Natural killer cell (primary cell): ENCODE results near the gene ZAP70. TPM values are rescaled to one million over a fixed set of nuclear protein-coding genes. Genes with fewer than 3 reads are reported as not detected.
A peak's percentile ranks its signal among the peaks of the same experiment; 100 is the strongest.

Experiments
- ATAC-seq, 3 donors: fragments of 150-1000 bp in 2 of 3; fragments of 200-7000 bp in 1 of 3; cut with Tn5 transposase; 1 replicate in 1 of 3; 2 replicates in 2 of 3; pipeline ENCODE4 v1.10.0; 2021; ENCODE audit warnings: mild to moderate bottlenecking in 2 of 3, moderate library complexity in 2 of 3
- DNase-seq, 2 donors: peaks; one replicate each; pipeline versions ENCODE4 v3.0.0 to v3.0.0-alpha.2; 2013 to 2021; ENCODE audit warnings: mixed read lengths in 1 of 2
- H3K27ac ChIP-seq: one replicate; pipeline ENCODE4 v1.5.1; 2013; ENCODE audit warnings: mild to moderate bottlenecking, low read length
- H3K27me3 ChIP-seq: one replicate; pipeline ENCODE4 v1.6.1; 2013; ENCODE audit warnings: low read length; ENCODE audit not compliant: control insufficient read depth, insufficient read depth
- H3K36me3 ChIP-seq: one replicate; pipeline ENCODE4 v1.6.1; 2013; ENCODE audit warnings: low read length; ENCODE audit not compliant: control insufficient read depth, insufficient read depth
- H3K4me1 ChIP-seq: one replicate; pipeline ENCODE4 v1.6.1; 2013; ENCODE audit warnings: low read length; ENCODE audit not compliant: control insufficient read depth, insufficient read depth
- H3K4me3 ChIP-seq: one replicate; pipeline ENCODE4 v1.5.1; 2013; ENCODE audit warnings: low read length
- H3K9me3 ChIP-seq: one replicate; pipeline ENCODE4 v1.6.1; 2013; ENCODE audit warnings: low read length; ENCODE audit not compliant: control insufficient read depth, insufficient read depth
- H3K27ac Mint-ChIP-seq, 2 donors: one replicate each; pipeline ENCODE4 v1.8.0; 2022; ENCODE audit warnings: mild to moderate bottlenecking in 2 of 2, mixed read lengths in 2 of 2, moderate library complexity in 1 of 2
- H3K27me3 Mint-ChIP-seq, 2 donors: one replicate each; pipeline ENCODE4 v1.8.0; 2022; ENCODE audit warnings: low read depth in 2 of 2, mixed read lengths in 2 of 2
- H3K36me3 Mint-ChIP-seq: one replicate; pipeline ENCODE4 v1.8.0; 2022; ENCODE audit warnings: mixed read lengths
- H3K4me1 Mint-ChIP-seq, 2 donors: one replicate each; pipeline ENCODE4 v1.8.0; 2022; ENCODE audit warnings: mixed read lengths in 2 of 2
- H3K4me3 Mint-ChIP-seq: one replicate; pipeline ENCODE4 v1.8.0; 2022; ENCODE audit warnings: mild to moderate bottlenecking, moderate library complexity, mixed read lengths
- H3K9me3 Mint-ChIP-seq, 2 donors: one replicate each; pipeline ENCODE4 v1.8.0; 2022; ENCODE audit warnings: mixed read lengths in 2 of 2
- CTCF ChIP-seq: fragments of 200-600 bp; IDR thresholded peaks from one replicate; pipeline ENCODE4 v1.8.0; 2022; ENCODE audit warnings: antibody characterized with exemption
- WGBS: methylation state at CpG from one replicate; pipeline ENCODE4 v1.1.7; 2013; ENCODE audit warnings: missing lambda C conversion rate; ENCODE audit not compliant: insufficient coverage; 5-methylcytosine and 5-hydroxymethylcytosine counted together
- intact Hi-C: fragments of 100-400 bp; cut with micrococcal nuclease; formaldehyde crosslinking; loops from one replicate; pipeline ENCODE4 v1.14.2; 2022
- total RNA-seq, 4 donors: library from RNA; stranded (reverse); fragments of 120-200 nt in 1 of 4; gene quantifications; one replicate each; pipeline versions ENCODE4 v1.2.3 to v1.2.4, GENCODE V29; 2013 to 2022

Gene ZAP70
- total RNA-seq, 3 donors from 2014 or later (not counting 1 experiment from before 2014, with no cell fraction given): 883 to 1,008 (median 954) TPM

- no peak overlapping the region for H3K4me3 Mint-ChIP-seq
- no peaks in the 10 kb centered on the region for H3K27me3 Mint-ChIP-seq
- no peaks in the 10 kb centered on the region for H3K9me3 Mint-ChIP-seq
- ATAC-seq (no peak), DNase-seq (no peak)
- H3K36me3 Mint-ChIP-seq: no peaks in the 10 kb centered on the region
- H3K4me1 Mint-ChIP-seq: peaks cover 25 to 30% of the 10 kb centered on the region in 2 donors
- Histone ChIP-seq H3K4me1 (peaks cover 28% of the 10 kb centered on the region), H3K36me3 (peaks cover 39% of the 10 kb centered on the region), H3K27ac (no peak overlapping the region), H3K27me3 (no peaks in the 10 kb centered on the region), H3K9me3 (no peaks in the 10 kb centered on the region), H3K4me3 (no peak overlapping the region)
- H3K27ac Mint-ChIP-seq: no peak overlapping the region
- WGBS: 94% methylated on average over 18 of the region's 18 CpGs
- intact Hi-C loops: no loop called here
- TF ChIP-seq CTCF: no peak
These were observed 43.7 kb downstream of the ZAP70 start for GRCh38 chr2:97757062-97757461.

DNA sequence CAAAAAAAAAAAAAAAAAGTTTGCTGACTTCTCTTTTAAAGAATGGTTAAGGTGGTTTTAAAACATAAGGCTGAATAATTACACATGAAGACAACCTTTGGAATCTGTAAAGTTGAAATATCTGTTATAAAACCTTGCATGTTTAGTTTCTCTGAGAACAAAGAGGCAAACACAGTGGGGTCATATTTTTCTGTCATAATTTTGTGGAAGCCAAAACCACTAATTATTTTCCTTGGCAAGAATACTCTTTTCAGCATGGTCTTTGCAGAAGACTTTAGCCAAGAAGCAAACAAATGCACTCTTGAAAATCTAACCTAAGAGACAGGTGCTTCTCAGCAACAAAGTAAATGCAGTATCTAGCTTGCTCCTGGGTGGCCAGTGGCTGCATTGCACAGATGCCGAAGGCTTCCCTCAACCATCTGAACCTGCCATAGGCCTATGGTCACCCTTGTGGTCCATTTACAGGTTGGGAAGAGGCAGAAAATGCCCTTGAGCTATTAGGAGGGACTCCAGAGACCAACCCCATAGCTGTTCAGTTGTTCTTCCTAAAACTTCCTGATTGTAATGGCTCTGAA lies 44.8 kb downstream of the ZAP70 start:
- ATAC-seq: no peak
- 100% methylated on average over 1 of the region's 1 CpG for WGBS
- no peaks in the 10 kb centered on the region for H3K9me3 Mint-ChIP-seq
- no peaks in the 10 kb centered on the region for H3K27me3 Mint-ChIP-seq
- Histone ChIP-seq H3K4me3 (no peak overlapping the region), H3K27me3 (no peaks in the 10 kb centered on the region), H3K36me3 (peaks cover 39% of the 10 kb centered on the region), H3K4me1 (peaks cover 40% of the 10 kb centered on the region), H3K27ac (no peak overlapping the region), H3K9me3 (no peaks in the 10 kb centered on the region)
- peaks cover 32 to 35% of the 10 kb centered on the region in 2 donors for H3K4me1 Mint-ChIP-seq
- H3K36me3 Mint-ChIP-seq: no peaks in the 10 kb centered on the region
- H3K4me3 Mint-ChIP-seq: no peak overlapping the region
- H3K27ac Mint-ChIP-seq: peak overlapping the region in 1 of 2 donors; percentile 40
- intact Hi-C loops: no loop called here
- no peak for DNase-seq
- no peak for TF ChIP-seq CTCF

DNA sequence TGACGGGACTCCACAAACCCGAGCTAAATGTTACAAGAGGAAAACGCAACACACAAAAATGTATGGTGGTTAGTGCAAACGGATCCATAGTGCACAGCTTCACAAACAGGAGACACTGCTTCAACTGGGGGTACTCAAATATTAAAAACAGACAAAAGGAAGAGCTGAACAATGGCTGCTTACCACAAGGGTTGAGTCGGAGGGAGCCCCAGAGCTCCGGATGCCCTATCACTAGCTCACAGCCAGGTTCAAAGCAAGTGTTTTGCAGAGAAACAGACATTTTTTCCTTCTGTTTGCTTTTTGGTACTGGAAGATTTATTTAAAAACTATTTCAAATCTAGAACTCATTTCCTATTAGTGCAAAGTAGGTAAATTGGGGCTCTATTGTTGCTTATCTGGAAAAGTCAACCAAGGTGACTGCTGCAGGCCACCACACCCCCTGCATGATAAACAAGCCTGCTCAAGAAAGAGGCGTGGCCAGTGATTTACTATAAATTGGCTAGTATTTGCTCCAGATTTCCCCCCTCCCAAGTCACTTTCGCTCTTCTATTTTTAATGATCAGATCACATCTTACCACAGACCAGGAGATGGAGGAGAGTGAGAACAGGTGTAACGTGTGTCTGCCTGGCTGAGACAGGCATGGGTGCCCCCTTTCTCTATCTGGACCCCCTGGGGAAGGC lies 46.5 kb downstream of the ZAP70 start:
- WGBS: 85% methylated on average over 8 of the region's 9 CpGs
- Mint-ChIP-seq H3K27ac (peak overlapping the region; percentile 84 to 87), H3K4me1 (peaks cover 37 to 45% of the 10 kb centered on the region in 2 donors), H3K27me3 (no peaks in the 10 kb centered on the region), H3K4me3 (peak overlapping the region; percentile 40), H3K9me3 (no peaks in the 10 kb centered on the region), H3K36me3 (no peaks in the 10 kb centered on the region)
- peaks cover 40% of the 10 kb centered on the region for H3K4me1 ChIP-seq
- intact Hi-C loops: no loop called here
- H3K27ac ChIP-seq: no peak overlapping the region
- DNase-seq: no peak
- no peaks in the 10 kb centered on the region for H3K9me3 ChIP-seq
- peaks cover 44% of the 10 kb centered on the region for H3K36me3 ChIP-seq
- TF ChIP-seq CTCF: no peak
- no peak for ATAC-seq
- no peaks in the 10 kb centered on the region for H3K27me3 ChIP-seq
- no peak overlapping the region for H3K4me3 ChIP-seq
